HL-60/S4 (cell line): ENCODE data around the gene ZNF516.

Source experiments
- in situ Hi-C: fragments of 300-500 bp; cut with MboI; formaldehyde crosslinking; loops from 2 replicates; pipeline ENCODE4 v1.14.3; 2022; ENCODE audit warnings: low sequenced_read_pairs

The ZNF516 gene

DNA sequence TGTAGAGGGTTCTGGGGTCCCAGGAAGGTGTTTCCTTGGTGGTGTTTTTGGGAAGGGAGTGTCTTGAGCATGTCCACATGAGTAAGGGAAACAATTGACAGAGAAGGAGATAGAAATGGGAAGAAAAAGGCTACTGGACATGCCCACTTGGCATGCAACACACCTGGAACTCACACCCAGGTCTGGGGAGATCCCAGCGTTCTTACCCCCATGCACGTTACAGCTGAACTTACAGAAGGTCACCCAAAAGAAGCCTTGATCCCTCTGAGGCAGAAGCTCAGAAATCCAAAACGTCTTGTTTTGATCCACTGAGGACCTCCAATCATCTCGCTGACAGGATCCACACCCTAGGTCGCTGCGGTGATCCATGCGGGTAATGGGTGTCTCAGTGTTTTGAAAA, 142.0 kb downstream of the ZNF516 start:
- in situ Hi-C loops: no loop called here

DNA sequence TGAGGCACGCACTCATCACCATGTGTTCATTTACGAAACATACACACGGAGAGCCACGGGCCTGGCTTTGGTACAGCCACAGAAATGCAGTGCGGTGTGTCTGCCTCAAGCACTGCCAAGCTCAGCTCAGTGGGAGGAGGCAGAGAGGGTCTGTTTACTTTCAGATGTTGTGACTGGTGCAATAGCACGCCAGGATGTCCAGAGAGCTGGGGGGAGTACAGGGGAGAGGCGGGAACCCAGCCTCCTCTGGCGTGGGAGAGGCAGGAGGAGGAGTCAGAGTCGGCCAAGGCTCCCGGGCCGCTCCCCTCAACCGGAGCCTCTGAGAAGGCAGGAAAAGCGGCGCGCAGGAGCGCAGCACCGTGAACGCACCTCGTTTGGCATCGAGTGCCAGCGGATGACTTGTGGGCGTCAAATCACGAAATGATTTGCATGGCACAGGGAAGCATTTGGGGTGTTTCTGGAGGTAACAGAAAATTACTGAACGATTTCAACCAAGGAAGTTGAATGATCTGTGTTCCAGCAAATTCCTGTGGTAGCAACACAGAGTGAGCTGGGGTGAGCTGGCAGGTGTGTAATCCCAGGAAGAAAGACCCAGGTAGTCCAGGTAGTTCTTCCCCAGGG, 143.0 kb downstream of the ZNF516 start:
- in situ Hi-C loops: no loop called here

DNA sequence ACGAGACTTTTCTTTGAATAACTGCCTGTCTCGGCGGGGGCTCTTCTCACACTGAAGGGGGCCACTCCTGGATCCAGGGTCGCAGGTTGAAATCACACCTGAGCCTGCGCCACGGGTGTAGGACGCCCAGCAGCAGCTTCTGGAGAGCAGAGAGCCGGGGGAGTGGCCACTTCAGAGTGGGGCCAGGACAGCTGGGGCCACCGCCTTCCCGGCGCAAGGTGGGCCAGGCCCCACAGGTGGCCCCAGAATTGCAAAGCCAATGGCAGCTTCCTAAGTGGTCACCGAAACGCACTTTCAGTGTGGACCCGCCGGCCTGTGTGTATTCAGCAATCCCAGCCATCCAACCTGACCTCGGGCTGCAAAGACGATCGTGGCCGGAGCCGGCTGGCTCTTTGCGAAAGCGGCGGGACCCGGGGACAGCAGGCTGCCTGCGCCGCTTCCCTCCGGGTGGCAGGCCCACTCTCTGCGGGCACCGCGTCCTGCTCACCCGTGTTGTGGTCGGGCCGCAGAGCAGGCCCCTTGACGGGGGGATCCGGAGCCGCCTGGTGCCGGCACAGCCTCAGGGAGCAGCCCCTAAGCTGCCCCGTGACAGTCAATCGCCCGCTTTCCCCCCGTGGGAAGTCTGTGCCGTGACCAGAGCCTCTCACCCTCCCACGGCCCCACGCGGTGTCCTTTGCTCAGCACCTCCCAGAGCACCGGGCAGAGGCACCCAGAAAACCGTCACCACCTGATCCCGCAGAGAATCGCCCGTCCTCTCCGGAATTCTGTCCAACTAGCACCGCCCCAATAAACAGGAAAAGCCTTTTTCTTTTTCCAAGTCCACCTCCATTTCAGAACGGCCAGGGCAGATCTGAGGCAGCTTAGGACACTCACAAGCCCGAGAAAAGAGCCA, 144.7 kb downstream of the ZNF516 start:
- in situ Hi-C loops: no loop called here

DNA sequence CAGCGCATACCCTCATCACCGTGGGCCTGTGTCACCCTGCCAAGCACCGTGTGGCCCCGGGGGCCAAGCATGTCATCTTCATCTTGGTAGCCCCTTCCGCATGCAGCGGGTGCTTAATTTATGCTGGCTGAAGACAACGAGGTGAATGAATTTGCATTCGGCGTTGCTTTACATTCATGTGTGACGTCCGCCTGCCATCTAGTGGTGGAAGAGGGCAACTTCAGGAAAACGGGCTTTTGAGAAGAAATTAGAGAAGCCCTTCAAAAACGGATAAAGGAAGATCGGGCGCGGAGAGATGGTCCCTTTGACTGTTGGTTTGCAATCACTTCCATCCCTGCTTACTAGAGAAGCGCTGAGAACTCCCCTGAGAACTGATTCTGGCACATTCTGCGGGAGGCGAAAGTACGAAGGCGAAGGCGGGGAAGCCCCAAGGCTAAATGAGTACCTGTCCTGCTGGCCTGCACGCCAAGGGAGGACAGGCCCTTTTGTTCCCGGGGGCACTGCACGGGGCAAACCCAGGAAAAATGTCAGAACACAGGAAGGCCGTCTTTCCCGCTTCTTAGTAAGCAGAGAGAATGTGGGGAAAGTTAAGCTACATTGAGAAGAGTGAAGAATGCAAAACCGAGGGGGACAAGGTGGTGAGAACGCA, 145.9 kb downstream of the ZNF516 start:
- in situ Hi-C loops: no loop called here

DNA sequence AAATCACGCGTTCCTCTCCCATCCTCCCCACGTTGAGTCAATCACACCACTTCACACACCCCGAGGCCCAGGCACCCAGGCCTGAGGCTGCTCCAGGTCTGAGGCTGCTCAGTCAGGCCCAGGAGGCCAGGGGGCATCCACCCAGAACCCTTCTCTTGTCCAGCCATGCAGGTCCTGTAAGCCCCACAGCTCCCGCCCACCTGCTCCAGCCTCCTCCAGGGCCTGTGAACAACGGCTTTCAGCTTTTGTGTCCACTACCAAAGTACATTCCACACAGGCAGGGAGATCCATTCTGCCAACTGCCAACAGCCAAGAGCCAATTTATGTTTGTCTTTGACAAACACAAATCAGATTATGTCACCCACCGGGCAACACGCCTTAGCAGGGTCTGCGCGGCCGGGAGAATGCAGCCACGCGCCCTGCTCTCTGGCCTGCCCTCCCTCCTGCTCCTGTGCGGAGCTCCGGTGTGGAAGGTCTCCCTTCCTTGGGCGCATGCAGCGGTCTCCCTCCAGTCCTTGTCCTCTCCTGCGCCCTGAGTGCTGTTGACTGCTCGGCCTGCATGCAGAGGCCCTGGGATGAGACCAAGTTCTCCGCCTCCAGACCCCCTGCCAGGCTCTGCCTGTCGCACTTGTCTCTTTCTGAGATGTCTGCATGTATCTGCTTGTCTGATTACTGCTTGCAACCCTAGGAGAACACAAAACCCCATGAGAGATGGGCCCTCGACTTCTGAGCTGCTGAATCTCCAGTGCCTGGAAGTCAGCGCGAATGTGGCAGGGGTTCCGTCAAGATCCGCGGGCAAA, 146.6 kb downstream of the ZNF516 start:
- in situ Hi-C loops: no loop called here

DNA sequence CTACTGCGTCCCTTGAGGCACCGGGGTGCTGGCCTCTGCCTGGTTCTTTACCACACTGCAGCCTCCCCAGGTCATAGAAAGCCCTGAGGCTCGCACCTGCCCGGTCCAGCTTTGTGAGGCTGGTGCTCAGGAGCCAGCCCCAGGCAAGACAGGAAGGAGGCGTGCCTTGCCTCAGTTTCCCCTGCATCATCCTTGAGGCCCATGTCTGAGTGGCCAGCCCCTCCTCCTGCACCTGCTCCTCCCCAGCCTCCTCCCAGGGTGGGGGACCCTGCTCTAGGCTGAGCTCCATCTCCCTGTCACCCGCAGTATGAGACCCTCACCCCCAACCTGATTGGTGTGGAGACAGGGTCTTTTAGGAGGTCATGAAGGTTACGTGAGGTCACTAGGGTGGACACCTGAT, 147.7 kb downstream of the ZNF516 start:
- in situ Hi-C loops: no loop called here

DNA sequence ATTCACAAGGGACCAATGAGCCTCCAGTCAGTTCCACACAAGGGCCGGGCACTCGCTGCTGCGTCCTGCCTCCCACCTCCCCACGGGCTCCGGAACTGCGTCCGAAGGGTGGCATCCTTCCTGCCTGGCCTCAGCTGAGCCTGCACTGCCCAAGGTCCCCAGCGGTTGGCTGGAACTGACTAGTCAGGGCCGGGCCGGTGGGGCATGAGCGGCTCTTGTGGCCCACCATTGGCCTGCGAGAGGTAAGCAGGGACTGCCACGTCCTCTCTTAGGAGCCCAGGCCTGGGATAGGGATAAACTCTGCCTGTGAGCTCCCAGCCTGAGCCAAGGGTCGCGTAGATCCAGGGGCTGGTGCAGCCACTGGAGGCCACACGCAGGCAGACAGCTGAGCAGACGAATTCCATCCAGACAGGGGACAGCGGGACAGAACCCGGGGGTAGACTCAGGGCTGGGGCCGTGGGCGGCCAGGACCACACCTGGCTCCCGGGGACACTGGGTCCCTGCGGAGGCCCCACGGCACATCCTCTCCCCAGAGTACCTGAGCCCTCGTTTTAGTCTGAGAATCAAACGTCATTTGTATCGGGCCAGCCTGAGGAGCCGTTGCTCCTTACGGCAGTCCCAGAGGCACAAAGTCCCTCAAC, 148.4 kb downstream of the ZNF516 start:
- in situ Hi-C loops: no loop called here

DNA sequence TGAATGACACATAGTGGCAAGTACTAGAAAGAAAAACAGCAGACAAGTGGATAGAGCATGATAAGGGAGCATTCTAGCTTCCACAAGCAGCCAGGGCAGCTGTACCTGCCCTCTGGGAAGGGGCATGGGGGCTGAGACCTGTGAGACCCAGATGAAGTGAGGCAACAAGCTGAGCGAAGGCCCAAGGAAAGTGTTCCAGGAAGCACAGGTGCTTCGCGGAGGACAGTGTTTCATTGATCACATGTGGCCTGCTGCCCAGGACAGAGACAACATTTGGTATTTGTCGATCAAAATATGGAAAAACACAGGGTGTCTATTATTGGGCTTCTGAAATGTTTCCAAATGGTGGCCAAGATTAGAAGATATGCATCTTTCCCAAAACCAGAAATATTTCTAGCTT, 149.1 kb downstream of the ZNF516 start:
- in situ Hi-C loops: no loop called here

DNA sequence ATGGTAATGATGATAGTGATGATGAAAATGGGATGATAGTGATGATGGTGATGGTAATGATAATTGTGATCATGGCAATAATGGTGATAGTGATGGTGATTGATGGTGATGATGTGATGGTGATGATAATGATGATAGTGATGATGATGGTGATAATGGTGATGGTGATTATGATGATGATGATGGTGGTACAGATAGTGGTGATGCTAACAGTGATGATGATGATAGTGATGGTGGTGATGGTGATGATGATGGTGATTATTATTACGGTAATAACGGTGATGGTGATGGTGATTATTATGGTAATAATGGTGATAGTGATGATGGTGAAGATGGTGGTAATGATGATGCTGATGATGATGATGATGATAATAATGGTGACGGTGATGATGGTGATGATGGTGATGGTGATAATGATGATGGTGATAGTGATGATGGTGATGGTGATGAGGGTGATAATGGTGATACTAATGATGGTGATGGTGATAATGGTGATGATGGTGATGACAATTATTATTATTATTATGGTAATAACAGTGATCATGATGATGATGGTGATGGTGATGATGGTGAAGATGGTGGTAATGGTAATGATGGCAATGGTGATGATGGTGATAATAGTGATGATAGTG, 151.0 kb downstream of the ZNF516 start:
- in situ Hi-C loops: no loop called here

DNA sequence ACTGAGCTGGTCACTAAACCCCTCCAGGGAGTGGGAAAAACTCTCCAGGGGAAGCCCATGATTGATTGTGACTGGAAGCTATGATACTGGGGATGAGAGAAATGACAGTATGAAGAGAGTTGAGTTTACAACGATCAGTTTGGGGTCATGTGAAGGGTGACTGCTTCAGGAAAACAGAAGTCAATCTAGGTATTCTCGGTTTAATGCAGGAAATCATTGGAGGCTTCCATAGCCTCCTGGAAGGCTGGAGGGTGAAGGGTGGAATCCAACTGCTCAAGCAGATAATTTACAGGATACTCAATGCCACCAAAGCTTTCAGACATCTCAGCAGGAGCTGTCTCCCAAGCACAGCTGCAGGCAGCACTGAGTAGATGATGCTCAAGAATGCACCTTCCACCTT, 154.6 kb downstream of the ZNF516 start:
- in situ Hi-C loops: no loop called here

DNA sequence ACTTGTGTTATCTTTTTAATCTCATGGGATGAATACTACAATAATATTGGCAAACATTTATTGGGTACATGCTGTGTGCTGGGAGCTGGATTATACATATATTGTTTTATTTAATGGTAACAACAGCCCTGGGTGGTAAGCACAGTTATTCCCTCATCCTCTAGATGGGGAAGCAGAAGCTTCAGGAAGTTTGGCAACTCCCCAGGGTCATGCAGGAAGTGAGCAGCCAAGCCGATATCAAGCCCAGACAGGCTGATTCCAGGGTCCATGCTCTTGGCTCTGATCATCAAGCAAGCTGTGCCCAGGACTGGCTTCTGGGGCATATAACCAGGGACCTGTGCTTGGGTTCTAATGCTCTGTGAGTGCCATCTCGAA, 155.8 kb downstream of the ZNF516 start:
- in situ Hi-C loops: no loop called here

DNA sequence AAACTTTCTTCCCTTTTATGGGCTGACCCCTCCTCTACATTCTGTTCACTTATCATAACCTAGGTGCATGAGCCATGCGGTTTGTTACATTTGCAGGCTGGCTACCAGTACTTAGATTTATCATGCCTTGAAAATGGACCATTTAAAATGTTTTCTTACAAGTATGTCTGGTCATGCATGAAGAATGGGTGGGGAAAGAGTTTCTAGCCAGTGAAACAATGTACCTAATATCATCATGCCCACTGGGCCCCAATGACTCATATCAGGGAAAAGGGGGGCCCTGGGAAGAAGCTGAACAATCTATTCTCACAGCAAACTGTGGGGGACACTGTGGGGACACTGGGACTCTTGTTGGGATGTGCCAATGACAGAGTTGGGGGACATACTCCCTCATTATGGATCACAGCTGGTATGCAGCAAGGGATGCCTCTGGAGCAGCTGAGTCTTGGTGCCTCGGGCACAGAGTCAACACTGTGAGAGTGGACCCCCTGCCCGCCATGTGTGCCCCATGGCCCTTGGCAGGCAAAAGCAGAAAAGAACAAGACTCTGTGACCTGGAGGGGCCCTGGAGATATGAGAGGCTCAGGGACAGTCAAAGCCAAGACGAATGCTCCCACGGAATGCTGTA, 156.3 kb downstream of the ZNF516 start:
- in situ Hi-C loops: no loop called here

DNA sequence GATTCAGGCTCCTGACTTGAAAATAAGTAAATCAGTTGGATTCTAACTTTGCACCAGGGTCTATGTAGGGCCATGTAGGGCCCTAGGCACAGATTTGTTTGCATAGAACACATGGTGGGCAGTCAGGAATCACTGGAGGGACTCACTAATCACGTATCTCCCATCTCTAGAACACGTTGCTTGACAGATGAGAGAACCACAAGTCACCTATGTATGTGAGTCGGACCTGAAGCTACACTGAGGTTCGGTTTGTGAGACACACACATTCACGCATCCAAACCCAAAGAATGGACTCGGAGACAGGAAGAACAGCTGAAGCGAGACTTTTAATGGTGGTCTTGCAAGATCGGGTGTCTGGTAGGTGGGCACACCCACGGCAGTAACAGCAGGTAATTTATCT, 157.0 kb downstream of the ZNF516 start:
- in situ Hi-C loops: no loop called here

DNA sequence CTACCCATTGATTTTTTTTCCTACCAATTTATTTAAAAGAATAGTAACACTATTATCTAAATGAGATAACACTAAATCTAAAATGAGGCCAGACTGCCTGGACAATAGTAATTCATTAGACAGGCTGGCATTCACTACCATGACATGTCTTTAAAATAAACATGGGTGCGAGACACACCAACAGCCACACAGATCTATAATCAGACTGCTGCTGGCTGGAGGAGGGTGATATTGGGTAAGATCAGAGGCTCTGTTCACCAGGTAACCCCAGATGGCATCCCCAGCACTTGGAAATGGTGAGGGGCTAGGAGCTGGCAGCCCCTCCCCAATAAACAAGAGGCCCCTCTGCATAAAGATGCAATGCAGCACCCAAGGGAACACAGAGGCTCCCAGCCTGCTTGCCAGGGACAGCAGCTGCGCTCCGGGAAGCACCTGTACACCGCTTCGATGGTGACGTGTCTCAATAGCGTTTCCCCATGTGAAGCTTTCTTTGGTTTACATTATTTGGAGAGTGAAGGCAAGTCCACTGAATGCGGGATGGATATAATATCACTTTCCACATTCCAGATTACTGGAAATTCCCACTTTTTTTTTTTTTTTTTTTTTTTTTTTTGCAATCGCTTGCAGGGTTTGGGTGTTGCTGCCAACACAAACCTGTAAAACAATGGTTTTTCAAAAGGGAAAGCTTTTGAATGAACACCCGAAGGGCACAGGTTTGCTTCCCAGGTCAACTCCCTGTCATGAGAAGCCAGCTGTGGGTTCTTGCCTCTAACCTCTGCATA, 159.0 kb downstream of the ZNF516 start:
- in situ Hi-C loops: no loop called here

DNA sequence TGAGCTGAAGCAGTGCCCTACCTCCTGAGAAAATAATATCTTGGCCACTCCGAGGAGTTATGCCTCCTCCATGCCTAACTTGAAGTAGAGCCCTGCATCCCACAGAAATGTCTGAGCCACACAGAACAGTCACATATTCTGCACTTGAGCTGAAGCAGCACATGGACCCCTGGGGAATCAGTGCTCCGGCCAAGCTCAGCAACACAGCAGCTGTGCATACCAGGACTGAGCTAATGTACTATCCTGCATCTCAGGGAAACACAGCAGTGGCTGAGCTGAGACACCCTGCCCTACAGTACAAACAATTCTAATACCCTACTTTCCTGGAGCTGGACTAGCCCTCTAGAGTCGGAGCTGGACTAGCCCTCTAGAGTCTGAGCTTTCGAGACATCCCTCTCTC, 166.9 kb downstream of the ZNF516 start:
- in situ Hi-C loops: no loop called here

DNA sequence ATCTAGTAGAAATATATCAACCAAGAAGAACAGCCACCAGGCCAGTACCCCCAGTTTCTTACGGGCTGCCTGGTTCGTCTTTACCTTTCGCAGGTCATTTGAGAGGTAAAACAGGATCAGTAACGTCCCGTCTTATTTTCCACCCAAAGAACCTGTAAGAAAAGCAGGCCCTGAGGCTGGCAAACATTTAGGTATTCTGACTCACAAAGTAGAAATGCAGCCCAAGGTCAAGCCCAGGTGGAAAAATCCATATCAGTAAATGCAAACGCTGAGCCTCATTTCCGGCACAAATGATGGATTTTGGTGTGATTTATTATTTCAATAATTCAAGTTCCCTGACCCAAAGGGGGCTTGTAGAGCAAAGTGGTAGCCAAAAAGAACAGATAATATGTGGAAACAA, 171.2 kb downstream of the ZNF516 start:
- in situ Hi-C loops: no loop called here

DNA sequence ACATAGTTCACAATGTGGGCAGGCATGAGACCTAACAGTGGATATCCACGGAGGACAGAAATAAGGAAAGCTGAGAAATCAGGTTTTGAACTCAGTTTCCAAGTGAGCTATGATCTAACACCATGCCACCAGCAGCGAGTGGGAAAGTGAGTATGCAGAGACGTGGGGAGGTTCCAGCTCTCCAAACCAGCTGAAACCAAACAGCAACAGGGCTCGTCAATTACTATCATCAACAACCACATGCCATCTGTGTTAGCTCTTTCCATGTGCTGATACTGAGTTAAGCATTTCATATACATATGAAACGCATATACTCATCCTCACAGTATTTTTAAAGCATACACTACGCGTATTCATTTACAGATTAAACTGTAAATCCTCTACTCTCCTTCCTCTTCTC, 172.4 kb downstream of the ZNF516 start:
- in situ Hi-C loops: no loop called here

DNA sequence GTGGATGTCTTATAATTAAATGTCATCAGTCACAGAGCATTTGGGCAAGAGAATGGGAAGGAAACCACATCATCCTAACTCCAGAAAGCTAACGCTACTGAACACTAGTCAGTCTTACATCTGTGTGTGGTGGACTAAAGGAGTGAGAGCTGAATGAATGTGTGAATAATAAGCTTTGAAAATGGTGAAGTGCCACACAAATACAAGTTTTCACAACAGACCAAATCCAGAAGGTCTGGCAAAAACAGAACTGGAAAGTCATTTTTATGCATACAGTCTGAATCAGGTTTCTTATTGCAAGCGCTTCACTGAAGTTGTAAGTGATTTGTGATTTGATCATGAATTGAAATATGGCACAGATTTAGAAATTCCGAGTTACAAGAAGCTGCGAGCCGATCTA, 175.7 kb downstream of the ZNF516 start:
- in situ Hi-C loops: no loop called here

DNA sequence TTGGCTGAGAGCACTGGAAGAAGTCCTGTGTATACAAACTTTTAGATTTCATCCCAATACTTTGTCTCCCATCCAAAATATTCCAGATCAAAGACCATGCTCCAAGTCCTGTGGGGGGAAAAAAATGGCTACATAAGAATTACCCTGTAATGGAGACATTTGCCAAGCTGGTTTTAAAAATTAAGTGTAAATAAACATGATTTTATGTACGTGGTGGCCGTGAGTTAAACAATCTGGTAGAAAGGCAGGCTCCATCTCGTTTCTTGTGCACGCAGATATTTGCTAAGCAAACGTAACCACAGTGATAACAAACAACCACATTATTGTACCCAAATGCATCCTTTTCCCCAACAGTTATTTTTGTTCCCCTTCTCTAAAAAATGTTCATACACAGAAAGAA, 176.4 kb downstream of the ZNF516 start:
- in situ Hi-C loops: no loop called here
